ENCODE results near the gene GAS2L3.

DNA sequence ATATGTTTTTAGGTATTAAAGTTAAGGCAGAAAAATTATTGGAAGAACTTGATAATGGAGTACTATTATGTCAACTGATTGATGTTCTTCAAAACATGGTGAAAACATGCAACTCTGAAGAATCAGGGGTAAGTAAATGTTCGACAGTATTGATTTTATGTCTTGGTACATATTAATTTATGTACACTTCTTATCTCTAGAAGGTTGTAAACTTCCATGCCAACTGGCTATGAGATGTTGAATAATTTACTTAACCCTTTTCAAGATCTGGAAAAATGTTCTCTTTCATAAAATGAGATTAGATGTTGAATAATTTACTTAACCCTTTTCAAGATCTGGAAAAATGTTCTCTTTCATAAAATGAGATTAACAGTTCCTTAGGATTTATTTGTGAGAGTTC, 28.1 kb downstream of the GAS2L3 start:
- TF ChIP-seq, protein P1, sequence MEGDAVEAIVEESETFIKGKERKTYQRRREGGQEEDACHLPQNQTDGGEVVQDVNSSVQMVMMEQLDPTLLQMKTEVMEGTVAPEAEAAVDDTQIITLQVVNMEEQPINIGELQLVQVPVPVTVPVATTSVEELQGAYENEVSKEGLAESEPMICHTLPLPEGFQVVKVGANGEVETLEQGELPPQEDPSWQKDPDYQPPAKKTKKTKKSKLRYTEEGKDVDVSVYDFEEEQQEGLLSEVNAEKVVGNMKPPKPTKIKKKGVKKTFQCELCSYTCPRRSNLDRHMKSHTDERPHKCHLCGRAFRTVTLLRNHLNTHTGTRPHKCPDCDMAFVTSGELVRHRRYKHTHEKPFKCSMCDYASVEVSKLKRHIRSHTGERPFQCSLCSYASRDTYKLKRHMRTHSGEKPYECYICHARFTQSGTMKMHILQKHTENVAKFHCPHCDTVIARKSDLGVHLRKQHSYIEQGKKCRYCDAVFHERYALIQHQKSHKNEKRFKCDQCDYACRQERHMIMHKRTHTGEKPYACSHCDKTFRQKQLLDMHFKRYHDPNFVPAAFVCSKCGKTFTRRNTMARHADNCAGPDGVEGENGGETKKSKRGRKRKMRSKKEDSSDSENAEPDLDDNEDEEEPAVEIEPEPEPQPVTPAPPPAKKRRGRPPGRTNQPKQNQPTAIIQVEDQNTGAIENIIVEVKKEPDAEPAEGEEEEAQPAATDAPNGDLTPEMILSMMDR (IDR thresholded peaks at IDR 0.05) = no peak
- TF ChIP-seq MAFK (IDR thresholded peaks at IDR 0.05; ENCODE audit: partially characterized antibody) (no peak), FOXS1 (CRISPR knock-in tag; IDR thresholded peaks at IDR 0.05) (no peak), RFX5 (IDR thresholded peaks at IDR 0.05) (no peak), CEBPB (IDR thresholded peaks at IDR 0.05) (no peak), FOSL2 (IDR thresholded peaks at IDR 0.05) (no peak), FOSL2 (CRISPR knock-in tag; IDR thresholded peaks at IDR 0.05) (no peak), CHD4 (IDR thresholded peaks at IDR 0.05; ENCODE audit: borderline replicate concordance) (no peak)
